Fibroblast of pulmonary artery (primary cell): ENCODE measurements around the gene TPPP2.

Source experiments
- DNase-seq: peaks from one replicate; pipeline ENCODE4 v3.0.0-alpha.2; 2010; ENCODE audit warnings: low read depth
- H3K4me3 ChIP-seq: replicated peaks from 2 replicates; pipeline ENCODE4 v1.5.1; 2011; ENCODE audit warnings: low read depth, mild to moderate bottlenecking, control low read depth, low read length, moderate library complexity
- TF ChIP-seq, protein P1 (sequence below): IDR thresholded peaks from 2 replicates; pipeline ENCODE4 v1.5.1; 2011; ENCODE audit warnings: mild to moderate bottlenecking, control low read depth, low read length, inconsistent platforms; ENCODE audit errors: missing control alignments

The TPPP2 gene

DNA sequence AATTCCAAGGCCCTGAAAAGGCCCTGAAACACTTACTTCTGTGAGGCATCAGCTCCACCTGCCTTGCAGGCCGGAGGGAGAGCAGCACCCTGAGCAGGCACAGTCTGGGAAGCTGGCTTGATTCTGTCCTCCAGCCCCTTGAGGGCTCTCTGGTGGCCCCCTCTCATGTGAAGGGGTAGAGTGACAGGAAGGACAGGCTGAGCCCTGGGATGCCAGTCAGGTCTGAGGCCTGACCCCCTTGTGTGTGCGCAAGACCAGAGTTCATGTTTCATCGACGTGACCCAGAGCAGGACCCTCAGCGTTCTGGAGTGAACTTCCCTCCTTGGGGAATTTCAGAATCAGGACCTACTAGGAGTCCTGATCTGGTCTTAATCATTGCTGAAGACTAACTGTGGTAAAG is 28.9 kb downstream of the TPPP2 start:
- H3K4me3 ChIP-seq: no peak overlapping the region
- DNase-seq: no peak
- TF ChIP-seq, protein P1, sequence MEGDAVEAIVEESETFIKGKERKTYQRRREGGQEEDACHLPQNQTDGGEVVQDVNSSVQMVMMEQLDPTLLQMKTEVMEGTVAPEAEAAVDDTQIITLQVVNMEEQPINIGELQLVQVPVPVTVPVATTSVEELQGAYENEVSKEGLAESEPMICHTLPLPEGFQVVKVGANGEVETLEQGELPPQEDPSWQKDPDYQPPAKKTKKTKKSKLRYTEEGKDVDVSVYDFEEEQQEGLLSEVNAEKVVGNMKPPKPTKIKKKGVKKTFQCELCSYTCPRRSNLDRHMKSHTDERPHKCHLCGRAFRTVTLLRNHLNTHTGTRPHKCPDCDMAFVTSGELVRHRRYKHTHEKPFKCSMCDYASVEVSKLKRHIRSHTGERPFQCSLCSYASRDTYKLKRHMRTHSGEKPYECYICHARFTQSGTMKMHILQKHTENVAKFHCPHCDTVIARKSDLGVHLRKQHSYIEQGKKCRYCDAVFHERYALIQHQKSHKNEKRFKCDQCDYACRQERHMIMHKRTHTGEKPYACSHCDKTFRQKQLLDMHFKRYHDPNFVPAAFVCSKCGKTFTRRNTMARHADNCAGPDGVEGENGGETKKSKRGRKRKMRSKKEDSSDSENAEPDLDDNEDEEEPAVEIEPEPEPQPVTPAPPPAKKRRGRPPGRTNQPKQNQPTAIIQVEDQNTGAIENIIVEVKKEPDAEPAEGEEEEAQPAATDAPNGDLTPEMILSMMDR: no peak

DNA sequence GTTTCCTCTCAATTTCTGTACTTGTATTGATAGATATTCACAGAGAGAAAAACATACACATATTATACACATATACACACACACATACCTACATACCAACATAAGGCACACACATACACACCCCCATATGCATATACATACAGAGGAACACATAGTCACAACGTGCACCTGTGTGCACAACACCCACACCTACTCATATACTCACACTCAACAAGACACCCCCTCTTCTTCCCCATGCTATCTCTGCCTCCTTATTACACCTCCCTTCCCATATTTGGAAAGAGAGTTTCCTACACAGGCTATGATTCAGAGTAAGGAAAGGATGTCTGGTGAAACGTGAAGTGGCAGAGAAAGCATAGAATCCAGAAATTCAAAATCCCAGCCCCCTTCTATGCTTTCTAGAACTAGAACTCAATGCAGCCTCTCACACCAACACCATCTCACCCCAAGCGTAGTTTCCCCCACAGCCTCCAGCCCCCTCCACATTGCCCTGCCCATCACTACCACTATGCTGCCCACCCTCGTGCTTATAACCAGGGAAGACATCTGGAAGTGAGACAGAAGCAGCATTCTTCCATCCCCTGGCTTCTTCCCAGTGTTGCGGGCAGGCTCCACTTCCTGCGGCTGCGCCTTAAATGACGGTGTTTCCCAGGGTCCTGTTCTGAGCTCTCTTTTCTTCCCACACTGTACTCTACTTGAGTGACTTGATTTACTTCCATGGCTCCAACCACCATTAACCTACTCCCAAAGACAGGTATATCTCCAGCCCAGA is 30.0 kb downstream of the TPPP2 start:
- no peak overlapping the region for H3K4me3 ChIP-seq
- TF ChIP-seq, protein P1: no peak
- DNase-seq: no peak

DNA sequence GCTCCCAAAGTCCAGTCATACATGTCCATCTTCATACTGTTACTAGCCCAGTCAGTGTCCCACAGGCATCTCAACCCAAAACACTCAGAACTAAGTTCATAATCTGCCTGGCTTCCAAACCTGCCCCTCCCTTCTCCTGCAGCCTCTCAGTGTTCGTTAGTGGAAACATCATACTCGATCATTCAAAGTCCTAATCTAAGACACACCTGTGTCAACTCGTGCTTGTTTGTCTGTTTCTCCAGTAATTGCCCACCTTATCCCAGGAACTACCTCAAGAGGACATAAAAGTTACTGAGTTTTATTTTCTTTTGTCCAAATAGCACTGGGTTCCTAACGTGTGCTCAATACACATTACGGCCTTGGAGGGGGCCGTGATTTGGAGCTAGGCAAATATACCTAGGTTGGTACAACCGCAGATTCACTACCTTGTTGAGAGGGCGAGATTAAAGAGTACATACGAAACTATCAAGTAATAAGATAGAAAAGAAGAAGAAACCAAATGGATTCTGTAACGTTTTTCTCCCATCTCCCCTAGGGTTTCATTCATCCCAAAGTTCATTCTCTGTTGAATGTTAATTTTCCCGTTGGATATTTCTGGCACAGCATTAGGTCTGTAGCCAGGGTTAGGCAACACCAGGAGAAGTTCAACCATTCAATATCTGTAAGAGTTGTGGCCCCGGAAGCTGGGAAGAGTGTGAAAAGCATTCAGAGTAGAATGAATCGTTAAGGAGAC is 30.8 kb downstream of the TPPP2 start:
- TF ChIP-seq, protein P1: no peak
- H3K4me3 ChIP-seq: no peak overlapping the region
- DNase-seq: no peak

DNA sequence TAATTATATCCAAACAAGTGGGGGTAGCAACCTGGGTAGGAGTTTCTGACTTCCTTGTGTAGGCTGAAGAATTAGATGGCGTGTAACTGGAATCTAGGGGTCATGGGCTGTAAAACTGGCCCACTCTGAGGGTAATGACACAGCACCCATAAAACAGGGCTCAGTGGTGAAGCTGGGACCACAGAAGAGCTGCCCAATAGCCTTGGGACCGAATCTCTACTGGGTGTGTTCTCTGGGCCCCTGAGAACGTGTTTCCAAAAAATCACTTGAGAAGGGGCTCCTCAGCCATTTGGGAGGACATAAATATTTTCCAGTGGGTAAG is 31.3 kb downstream of the TPPP2 start:
- DNase-seq: no peak
- H3K4me3 ChIP-seq: no peak overlapping the region
- TF ChIP-seq, protein P1: no peak

DNA sequence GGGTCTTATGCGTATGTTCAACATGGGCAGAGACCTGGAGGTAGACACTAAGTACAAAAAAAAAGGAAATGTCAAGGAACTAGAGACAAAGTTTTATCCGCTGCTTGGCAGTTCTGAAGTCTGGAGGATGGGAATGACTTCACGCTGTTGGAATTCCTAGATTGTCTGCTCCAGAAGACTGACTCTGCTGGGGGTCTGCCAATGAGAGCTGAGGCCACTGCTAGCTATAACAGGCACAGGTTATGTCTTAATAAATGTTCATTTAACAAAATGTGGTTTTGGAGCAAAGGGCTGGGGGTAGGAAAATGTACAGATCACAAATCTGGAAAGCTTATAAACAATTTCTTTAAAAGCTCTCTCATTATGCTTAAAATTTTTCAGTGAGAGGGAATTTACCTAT is 33.5 kb downstream of the TPPP2 start:
- DNase-seq: peak; percentile 89
- TF ChIP-seq, protein P1: no peak
- no peak overlapping the region for H3K4me3 ChIP-seq

DNA sequence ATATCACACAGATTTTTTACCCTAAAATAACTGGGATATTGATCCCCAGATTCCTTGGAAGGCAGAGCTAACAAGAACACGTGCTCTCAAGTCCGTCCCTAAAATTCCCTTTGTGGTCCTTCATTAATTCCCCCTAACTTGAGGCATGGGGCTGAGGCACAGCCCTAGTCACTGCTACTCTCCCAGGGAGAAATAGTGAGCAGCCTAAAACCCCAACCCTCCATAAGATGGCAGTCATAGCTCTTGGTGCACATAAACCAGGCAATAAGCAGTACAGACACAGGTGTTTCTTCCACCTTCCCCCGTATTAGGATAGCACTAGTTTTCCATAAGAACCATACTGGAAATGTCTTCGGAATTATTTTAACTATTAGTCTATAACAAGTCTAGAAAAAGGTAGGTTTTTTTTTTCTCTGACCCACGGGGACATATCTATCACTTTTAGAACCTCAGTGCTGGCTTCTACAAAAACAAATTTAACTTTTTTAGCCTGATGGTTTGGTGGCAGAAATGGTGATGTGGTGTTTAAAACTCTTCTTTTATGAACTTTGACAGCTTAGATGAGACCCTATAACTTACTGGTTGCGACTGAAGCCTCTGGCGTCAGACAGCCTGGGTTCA is 37.0 kb downstream of the TPPP2 start:
- no peak for DNase-seq
- TF ChIP-seq, protein P1: peak; percentile 32
- H3K4me3 ChIP-seq: no peak overlapping the region
